Measurements from ENCODE around the gene HOXA7.
A peak's percentile ranks its signal among the peaks of the same experiment; 100 is the strongest.

Gene HOXA7

GRCh38 chr7:27133409-27134231 lies 22.9 kb downstream of the HOXA7 start:
- DNase-seq (ENCODE audit: low read depth in 2 of 2) = no peak

GRCh38 chr7:27132978-27133377 lies 23.5 kb downstream of the HOXA7 start:
- no peak for DNase-seq (ENCODE audit: low read depth in 2 of 2)

GRCh38 chr7:27132214-27132613 lies 24.3 kb downstream of the HOXA7 start:
- no peak for DNase-seq (ENCODE audit: low read depth in 2 of 2)

- DNase-seq (ENCODE audit: low read depth in 2 of 2) = no peak
These were observed 25.1 kb downstream of the HOXA7 start for GRCh38 chr7:27131390-27131819.

GRCh38 chr7:27130540-27131389 lies 25.7 kb downstream of the HOXA7 start, which contains the start of gene HOXA4:
HOXA4 (minus strand) TSS chr7:27130757; CDS start chr7:27130733, 24 bp downstream.
- DNase-seq (ENCODE audit: low read depth in 2 of 2) = peak; percentile 30 to 47

- DNase-seq (ENCODE audit: low read depth in 2 of 2) = no peak
These were observed 26.5 kb downstream of the HOXA7 start for GRCh38 chr7:27129729-27130539.

- DNase-seq (ENCODE audit: low read depth in 2 of 2) = no peak
These were observed 27.4 kb downstream of the HOXA7 start for GRCh38 chr7:27128776-27129728.

GRCh38 chr7:27128034-27128433 lies 28.4 kb downstream of the HOXA7 start:
- DNase-seq (ENCODE audit: low read depth in 2 of 2) = no peak

- DNase-seq (ENCODE audit: low read depth in 2 of 2) = no peak
These were observed 29.7 kb downstream of the HOXA7 start for GRCh38 chr7:27126596-27127327.

- no peak for DNase-seq (ENCODE audit: low read depth in 2 of 2)
These were observed 30.5 kb downstream of the HOXA7 start for GRCh38 chr7:27125986-27126394.

- no peak for DNase-seq (ENCODE audit: low read depth in 2 of 2)
These were observed 31.4 kb downstream of the HOXA7 start for GRCh38 chr7:27124902-27125689.

GRCh38 chr7:27124096-27124901 lies 32.2 kb downstream of the HOXA7 start:
- DNase-seq (ENCODE audit: low read depth in 2 of 2) = no peak

GRCh38 chr7:27123477-27124053 lies 32.9 kb downstream of the HOXA7 start:
- DNase-seq (ENCODE audit: low read depth in 2 of 2) = no peak

GRCh38 chr7:27123007-27123476 lies 33.4 kb downstream of the HOXA7 start:
- no peak for DNase-seq (ENCODE audit: low read depth in 2 of 2)

- DNase-seq (ENCODE audit: low read depth in 2 of 2) = no peak
These were observed 34.2 kb downstream of the HOXA7 start for GRCh38 chr7:27122077-27122910.

GRCh38 chr7:27121684-27122076 lies 34.8 kb downstream of the HOXA7 start:
- no peak for DNase-seq (ENCODE audit: low read depth in 2 of 2)

GRCh38 chr7:27119412-27119911 lies 37.0 kb downstream of the HOXA7 start:
- DNase-seq (ENCODE audit: low read depth in 2 of 2) = no peak

Measured in stimulated activated CD8-positive, alpha-beta memory T cell treated with anti-CD3 and anti-CD28 coated beads, Interleukin-15, amount 100 ng/mL, for 48 hours (primary cell).